ENCODE measurements around the gene LHPP.

- TF ChIP-seq, protein P1, sequence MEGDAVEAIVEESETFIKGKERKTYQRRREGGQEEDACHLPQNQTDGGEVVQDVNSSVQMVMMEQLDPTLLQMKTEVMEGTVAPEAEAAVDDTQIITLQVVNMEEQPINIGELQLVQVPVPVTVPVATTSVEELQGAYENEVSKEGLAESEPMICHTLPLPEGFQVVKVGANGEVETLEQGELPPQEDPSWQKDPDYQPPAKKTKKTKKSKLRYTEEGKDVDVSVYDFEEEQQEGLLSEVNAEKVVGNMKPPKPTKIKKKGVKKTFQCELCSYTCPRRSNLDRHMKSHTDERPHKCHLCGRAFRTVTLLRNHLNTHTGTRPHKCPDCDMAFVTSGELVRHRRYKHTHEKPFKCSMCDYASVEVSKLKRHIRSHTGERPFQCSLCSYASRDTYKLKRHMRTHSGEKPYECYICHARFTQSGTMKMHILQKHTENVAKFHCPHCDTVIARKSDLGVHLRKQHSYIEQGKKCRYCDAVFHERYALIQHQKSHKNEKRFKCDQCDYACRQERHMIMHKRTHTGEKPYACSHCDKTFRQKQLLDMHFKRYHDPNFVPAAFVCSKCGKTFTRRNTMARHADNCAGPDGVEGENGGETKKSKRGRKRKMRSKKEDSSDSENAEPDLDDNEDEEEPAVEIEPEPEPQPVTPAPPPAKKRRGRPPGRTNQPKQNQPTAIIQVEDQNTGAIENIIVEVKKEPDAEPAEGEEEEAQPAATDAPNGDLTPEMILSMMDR (IDR thresholded peaks at IDR 0.05), result no peak
- no peak for TF ChIP-seq POLR2AphosphoS5 (IDR thresholded peaks at IDR 0.05)
Observed at GRCh38 chr10:124653311-124653710, 191.7 kb downstream of the LHPP start.
